Peyer's patch (tissue), 4 donors: ENCODE data around the gene ANG.

ENCODE experiments used
- CTCF ChIP-seq, 6 experiments: fragments of 450-650 bp in 4 of 6; fragments of 200-600 bp in 2 of 6; sonication (generic) in 1 of 6; IDR thresholded peaks; one replicate each; pipeline ENCODE4 v1.5.1; 2017 to 2019; ENCODE audit warnings: antibody characterized with exemption in 6 of 6, mild to moderate bottlenecking in 3 of 6, moderate library complexity in 1 of 6
- POLR2A ChIP-seq, 2 donors: fragments of 450-650 bp; IDR thresholded peaks; one replicate each; pipeline ENCODE4 v1.5.1; 2017; ENCODE audit warnings: antibody characterized with exemption in 2 of 2, mild to moderate bottlenecking in 2 of 2, moderate library complexity in 2 of 2

DNA sequence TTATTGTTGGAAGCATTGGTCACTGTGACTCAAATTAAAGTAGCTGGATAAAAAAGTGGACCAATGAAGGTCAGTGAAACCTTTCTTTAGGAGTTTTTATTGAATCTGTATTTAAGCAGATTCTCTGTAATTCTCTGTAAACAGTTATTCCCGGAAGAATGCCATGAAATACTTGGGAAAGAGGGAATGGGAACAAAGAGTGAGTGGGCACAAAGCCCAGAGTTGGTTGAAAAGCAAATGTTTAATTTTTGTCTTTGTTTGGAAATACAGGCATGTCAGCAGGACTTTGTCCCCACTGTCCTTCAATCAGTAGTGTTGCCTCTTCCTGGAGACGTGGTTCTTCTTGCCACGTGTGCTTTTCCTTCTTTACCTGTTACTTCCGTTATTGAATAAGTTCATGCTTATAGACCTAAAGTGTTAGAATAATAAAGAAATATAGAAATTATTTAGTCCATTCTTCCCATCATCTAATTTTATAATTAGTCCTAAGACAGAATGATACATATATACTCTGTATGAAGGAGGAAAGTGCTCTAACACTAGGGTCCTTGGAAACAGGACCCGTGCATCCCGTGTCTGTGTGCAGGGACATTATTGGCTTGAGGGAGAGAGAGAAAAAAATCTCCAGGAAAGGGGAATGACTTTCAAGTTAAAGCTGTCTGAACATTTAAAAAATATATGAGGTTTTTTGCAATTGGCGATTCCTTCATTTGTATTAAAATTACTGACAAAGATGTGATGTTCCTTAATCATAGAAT, 2.0 kb upstream of the ANG start:
- no peak for TF ChIP-seq CTCF (IDR thresholded peaks at IDR 0.05)
- no peak for TF ChIP-seq POLR2A (IDR thresholded peaks at IDR 0.05)
